ENCODE measurements around the gene LCAT.

The LCAT gene

DNA sequence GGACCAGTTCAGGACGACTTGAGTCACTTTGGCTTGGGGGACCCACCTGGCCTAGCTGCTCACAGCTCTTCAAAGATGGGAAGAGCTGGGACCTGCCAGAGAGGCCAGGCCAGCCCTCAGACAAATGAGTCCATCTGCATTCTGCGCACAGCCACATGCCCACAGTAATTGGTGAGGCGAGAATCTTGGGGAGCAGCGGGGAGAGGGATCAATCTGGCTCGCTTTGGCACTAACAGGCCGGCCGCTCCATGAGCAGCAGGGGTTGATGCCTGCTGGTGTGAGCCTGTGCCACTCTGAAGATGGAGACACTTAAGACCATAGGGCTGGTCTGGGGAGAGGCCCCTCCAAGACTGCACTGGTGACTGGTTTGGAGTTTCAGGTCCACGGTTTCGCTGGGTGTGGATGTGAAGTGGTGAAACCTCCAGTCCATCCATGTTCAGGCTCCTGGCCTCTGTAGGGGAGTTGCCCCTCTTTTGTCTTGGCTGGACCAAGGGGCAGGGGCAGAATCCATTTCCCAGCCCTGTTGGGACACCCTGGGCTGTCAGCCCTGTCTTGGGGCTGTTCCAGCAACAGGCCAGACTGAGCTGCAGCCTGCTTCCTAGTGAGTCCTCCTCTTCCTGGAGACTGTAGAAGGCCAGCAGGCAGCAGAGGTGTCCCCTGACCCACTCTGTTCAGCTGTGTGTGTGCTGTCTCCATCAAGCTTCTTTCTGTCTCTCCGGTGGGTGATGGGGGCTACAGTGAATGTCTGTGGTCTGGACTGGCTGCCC lies 19.6 kb downstream of the LCAT start:
- TF ChIP-seq, protein P1, sequence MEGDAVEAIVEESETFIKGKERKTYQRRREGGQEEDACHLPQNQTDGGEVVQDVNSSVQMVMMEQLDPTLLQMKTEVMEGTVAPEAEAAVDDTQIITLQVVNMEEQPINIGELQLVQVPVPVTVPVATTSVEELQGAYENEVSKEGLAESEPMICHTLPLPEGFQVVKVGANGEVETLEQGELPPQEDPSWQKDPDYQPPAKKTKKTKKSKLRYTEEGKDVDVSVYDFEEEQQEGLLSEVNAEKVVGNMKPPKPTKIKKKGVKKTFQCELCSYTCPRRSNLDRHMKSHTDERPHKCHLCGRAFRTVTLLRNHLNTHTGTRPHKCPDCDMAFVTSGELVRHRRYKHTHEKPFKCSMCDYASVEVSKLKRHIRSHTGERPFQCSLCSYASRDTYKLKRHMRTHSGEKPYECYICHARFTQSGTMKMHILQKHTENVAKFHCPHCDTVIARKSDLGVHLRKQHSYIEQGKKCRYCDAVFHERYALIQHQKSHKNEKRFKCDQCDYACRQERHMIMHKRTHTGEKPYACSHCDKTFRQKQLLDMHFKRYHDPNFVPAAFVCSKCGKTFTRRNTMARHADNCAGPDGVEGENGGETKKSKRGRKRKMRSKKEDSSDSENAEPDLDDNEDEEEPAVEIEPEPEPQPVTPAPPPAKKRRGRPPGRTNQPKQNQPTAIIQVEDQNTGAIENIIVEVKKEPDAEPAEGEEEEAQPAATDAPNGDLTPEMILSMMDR (IDR thresholded peaks at IDR 0.05; ENCODE audit: insufficient read depth, low read depth, low read length, missing control alignments): no peak
- no peak for DNase-seq (ENCODE audit: low read depth)
- H3K4me3 ChIP-seq (ENCODE audit: low read length): no peak overlapping the region

DNA sequence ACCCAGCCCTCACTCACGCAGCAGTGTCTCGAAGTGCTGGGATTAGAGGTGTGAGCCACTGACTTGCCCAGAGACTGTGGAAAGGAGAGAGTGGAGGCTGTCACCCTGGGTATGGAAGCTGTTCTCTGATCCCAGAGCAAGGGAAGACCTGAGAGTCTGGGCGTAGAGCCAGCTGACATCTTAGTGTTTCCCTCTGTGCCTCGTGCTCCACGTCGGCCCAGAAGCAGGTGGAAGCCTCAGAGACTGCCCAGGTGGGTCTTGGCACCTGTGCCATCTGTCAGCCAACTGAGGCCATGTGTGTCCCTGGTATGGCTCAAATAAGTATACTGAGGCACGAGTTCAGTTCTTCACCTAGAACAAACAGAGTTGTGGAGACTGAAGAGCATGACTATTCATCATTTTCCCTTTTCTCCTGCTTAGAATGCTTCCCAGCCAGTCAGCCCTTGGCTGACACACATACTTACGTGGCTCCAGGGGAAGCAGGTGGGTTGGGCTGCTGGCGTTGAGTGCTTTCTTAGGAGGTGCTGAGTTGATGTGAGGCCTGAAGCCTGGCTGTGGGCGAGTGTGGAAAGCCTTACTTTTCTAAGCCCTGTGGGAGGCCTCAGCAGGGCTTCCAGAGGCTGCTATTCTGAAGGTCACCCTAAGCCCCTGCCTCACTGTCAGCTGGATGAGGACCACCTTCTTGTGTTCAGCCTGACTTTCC lies 20.4 kb downstream of the LCAT start:
- no peak for DNase-seq (ENCODE audit: low read depth)
- no peak overlapping the region for H3K4me3 ChIP-seq (ENCODE audit: low read length)
- TF ChIP-seq, protein P1 (IDR thresholded peaks at IDR 0.05; ENCODE audit: insufficient read depth, low read depth, low read length, missing control alignments): no peak

- DNase-seq (ENCODE audit: low read depth): no peak
- TF ChIP-seq, protein P1 (IDR thresholded peaks at IDR 0.05; ENCODE audit: insufficient read depth, low read depth, low read length, missing control alignments): no peak
Observed at GRCh38 chr16:67922740-67923139, 21.2 kb downstream of the LCAT start.

DNA sequence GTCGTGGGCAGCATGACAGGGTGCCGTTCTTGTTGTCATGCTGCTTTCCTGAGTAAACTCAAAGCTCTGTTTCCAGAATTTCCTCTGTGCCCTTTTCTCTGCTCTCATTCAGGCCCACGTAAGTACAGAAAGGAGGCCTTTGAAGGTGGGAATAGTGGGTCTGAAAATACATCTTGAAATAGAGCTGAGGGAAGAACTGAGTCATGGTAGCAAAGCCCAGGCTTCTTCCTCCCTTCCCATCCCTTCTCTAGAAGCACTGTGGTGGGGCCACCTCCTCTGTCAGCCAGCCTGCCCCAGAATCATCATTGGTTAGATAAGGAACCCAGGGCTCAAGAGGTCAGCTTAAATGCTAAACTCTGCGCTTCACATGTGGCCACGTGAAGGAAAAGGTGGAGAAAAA lies 21.7 kb downstream of the LCAT start:
- DNase-seq (ENCODE audit: low read depth): no peak
- TF ChIP-seq, protein P1 (IDR thresholded peaks at IDR 0.05; ENCODE audit: insufficient read depth, low read depth, low read length, missing control alignments): no peak
- H3K4me3 ChIP-seq (ENCODE audit: low read length): no peak overlapping the region

More at GRCh38 chr16:67922740-67923139, 21.2 kb downstream of the LCAT start:
- H3K4me3 ChIP-seq (ENCODE audit: low read length): no peak overlapping the region

GRCh38 chr16:67919622-67920221 lies 24.2 kb downstream of the LCAT start:
- no peak for DNase-seq (ENCODE audit: low read depth)
- no peak overlapping the region for H3K4me3 ChIP-seq (ENCODE audit: low read length)
- TF ChIP-seq, protein P1 (IDR thresholded peaks at IDR 0.05; ENCODE audit: insufficient read depth, low read depth, low read length, missing control alignments): no peak

- peak; percentile 95 for DNase-seq (ENCODE audit: low read depth)
- TF ChIP-seq, protein P1 (IDR thresholded peaks at IDR 0.05; ENCODE audit: insufficient read depth, low read depth, low read length, missing control alignments): no peak
- H3K4me3 ChIP-seq (ENCODE audit: low read length): no peak overlapping the region
Observed at GRCh38 chr16:67917852-67918236, 26.1 kb downstream of the LCAT start.

All from epithelial cell of esophagus (primary cell).